ENCODE results near the gene TMEM176A.

Gene TMEM176A

DNA sequence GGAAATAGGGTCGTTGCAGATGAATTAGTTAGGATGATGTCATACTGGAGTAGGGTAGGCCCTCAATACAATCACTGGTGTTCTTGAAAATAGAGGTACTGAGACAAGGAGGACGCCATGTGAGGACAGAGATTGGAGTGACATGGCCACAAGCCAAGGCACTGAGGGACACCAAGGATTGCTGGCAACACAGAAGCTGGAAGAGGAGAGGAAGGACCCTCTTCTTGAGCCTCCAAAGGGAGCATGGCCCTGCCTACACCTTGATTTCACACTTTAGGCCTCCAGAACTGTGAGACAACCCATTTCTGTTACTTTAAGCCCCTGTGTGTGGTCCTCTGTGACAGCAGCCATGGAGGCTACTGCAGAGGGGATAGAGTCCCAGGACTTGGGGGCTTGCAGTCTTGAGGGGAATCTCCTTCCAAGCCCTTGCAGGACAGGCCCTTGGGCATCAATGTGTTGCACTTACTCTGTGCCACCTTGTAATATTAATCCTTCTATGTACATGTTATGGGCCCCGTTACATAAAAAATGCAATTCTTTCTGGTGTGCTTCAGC, 48.1 kb downstream of the TMEM176A start:
- WGBS, 2 experiments = 90% methylated on average over 3 of the region's 3 CpGs
- Histone ChIP-seq H3K27ac (ENCODE audit: insufficient read depth, low read depth, low read length, poor library complexity, severe bottlenecking) (no peak overlapping the region), H3K27me3 (ENCODE audit: control insufficient read depth, insufficient read depth, low read length, poor library complexity, severe bottlenecking) (no peaks in the 10 kb centered on the region), H3K4me1 (ENCODE audit: control insufficient read depth, insufficient read depth, low read length) (peaks cover 9% of the 10 kb centered on the region), H3K9me3 (ENCODE audit: control insufficient read depth, low read length) (no peaks in the 10 kb centered on the region), H3K4me3 (ENCODE audit: insufficient read depth, low read depth, low read length) (no peak overlapping the region), H3K36me3 (ENCODE audit: control insufficient read depth, insufficient read depth, low read length) (no peaks in the 10 kb centered on the region)

DNA sequence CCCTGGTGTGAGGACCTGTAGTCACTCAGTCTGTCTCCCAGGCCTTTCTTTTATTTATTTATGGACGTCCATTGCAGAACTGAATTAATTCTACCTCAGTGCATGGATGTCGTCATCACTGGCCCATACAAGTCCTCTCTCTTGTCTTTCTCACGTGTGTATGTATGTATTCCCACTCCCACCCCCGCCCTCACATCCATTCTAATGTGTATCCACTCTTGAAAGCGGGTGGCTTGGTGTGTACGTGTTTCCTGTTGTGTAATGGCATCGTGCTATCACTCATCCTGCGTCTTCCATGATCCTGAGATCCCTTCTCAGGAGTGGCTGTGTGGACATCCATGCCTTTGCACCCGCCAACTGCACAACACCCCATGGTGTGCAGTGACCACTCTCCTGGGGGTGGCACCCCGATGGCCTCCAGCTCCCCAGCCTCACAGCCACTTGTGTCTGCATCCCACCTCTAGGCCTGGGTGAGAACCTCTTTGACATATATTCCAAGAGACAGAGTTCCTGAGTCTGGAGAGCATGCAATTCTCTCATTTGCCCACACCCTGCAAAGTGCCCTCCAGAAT, 48.7 kb downstream of the TMEM176A start:
- H3K27me3 ChIP-seq (ENCODE audit: control insufficient read depth, insufficient read depth, low read length, poor library complexity, severe bottlenecking) = no peaks in the 10 kb centered on the region
- H3K4me3 ChIP-seq (ENCODE audit: insufficient read depth, low read depth, low read length) = no peak overlapping the region
- WGBS, 2 experiments = 92 to 93% methylated on average over 10 of the region's 10 CpGs
- no peak overlapping the region for H3K27ac ChIP-seq (ENCODE audit: insufficient read depth, low read depth, low read length, poor library complexity, severe bottlenecking)
- no peaks in the 10 kb centered on the region for H3K36me3 ChIP-seq (ENCODE audit: control insufficient read depth, insufficient read depth, low read length)
- H3K9me3 ChIP-seq (ENCODE audit: control insufficient read depth, low read length) = no peaks in the 10 kb centered on the region
- H3K4me1 ChIP-seq (ENCODE audit: control insufficient read depth, insufficient read depth, low read length) = peaks cover 9% of the 10 kb centered on the region

DNA sequence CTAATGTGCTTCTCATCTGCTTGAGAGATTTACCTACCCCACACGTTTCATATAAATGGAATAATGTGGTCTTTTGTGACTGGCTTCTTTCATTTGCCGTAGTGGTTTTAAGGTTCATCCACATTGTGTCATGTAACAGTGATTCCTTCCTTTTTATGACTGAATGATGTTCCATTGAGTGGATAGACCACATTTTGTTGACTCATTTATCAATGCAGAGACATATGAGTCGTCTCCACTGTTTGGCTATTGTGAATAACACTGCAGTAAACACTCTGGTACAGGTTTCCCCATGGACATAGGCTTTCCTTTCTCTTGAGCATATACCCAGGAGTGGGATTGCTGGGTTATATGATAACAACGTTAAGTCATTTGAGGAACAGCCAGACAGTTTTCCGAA, 49.7 kb downstream of the TMEM176A start:
- Histone ChIP-seq H3K27ac (ENCODE audit: insufficient read depth, low read depth, low read length, poor library complexity, severe bottlenecking) (no peak overlapping the region), H3K4me3 (ENCODE audit: insufficient read depth, low read depth, low read length) (no peak overlapping the region), H3K9me3 (ENCODE audit: control insufficient read depth, low read length) (no peaks in the 10 kb centered on the region), H3K36me3 (ENCODE audit: control insufficient read depth, insufficient read depth, low read length) (no peaks in the 10 kb centered on the region), H3K4me1 (ENCODE audit: control insufficient read depth, insufficient read depth, low read length) (peaks cover 16% of the 10 kb centered on the region), H3K27me3 (ENCODE audit: control insufficient read depth, insufficient read depth, low read length, poor library complexity, severe bottlenecking) (no peaks in the 10 kb centered on the region)
- WGBS, 2 experiments = 96 to 98% methylated on average over 5 of the region's 5 CpGs

DNA sequence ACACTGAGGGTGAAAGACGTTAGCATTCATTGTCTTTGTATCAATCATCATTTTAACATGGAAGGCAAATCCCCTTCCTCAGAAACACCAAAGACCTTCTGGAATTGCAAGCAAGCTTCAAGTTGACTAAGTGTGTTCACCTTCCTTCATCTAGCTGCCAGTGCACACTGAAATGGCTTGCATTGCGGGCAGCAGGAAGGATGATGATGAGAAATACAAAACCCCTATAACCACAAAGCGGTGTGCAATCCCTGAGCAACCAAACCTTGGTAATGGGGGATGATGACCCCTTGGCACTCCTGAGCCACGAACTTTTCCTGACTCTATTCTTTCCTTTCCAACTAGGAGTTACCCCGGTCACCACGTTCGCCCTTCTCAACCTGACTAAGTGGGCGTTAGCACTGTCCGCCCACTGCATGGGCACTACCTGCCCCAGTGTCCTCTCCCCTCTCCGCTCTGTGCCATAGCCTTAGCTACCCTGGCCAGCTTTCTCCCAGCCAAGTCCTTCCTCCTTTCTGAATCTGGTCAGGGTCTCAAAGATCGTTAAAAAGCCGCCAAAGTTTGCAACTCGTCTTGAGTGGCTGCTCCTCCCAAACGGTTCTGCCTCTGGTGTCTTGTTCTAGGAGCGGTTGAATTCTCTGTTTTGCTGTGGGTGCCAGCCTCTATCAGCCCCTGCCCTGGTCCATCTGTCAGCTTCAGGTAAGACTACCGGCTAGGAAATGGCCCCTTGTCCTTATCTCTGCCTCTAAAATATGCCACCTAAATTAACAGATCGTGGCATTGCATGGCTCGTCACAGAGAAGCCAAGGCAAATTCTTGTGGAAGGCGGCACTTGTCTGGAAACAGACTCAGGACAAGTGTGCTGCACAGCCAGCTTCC, 51.2 kb downstream of the TMEM176A start:
- peaks cover 9% of the 10 kb centered on the region for H3K4me1 ChIP-seq (ENCODE audit: control insufficient read depth, insufficient read depth, low read length)
- H3K27me3 ChIP-seq (ENCODE audit: control insufficient read depth, insufficient read depth, low read length, poor library complexity, severe bottlenecking) = no peaks in the 10 kb centered on the region
- H3K27ac ChIP-seq (ENCODE audit: insufficient read depth, low read depth, low read length, poor library complexity, severe bottlenecking) = no peak overlapping the region
- H3K36me3 ChIP-seq (ENCODE audit: control insufficient read depth, insufficient read depth, low read length) = no peaks in the 10 kb centered on the region
- H3K4me3 ChIP-seq (ENCODE audit: insufficient read depth, low read depth, low read length) = no peak overlapping the region
- no peaks in the 10 kb centered on the region for H3K9me3 ChIP-seq (ENCODE audit: control insufficient read depth, low read length)
- 90 to 91% methylated on average over 19 of the region's 19 CpGs for WGBS, 2 experiments

DNA sequence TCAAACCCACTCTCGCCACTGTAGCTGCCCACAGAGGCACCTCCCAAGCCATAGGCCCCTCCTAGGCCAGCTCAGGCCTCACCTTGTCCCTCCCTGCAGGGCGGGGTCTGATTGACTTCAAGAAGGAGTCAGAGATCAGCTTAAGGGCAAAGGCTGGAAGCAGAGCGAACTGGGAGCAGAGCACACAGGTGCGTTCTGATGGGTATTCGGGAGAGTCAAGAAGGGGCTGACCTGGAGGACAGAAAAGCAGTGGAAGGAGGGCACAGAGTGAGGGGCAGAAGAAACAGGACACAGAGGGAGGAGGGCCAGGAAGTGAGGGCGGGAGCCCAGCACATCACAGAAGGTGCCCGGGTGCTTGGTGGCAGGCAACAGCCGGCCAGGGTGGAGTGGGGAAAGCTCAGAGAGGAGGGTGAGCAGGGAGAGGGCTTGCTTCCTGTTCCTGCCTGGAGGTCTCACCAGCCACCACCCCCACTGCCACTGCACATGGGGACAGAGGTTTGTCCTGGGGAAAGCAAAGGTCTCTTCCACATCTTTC, 51.9 kb downstream of the TMEM176A start, which contains the start of gene AOC1:
Gene AOC1, plus strand, starts transcription at position 147 of the 535 bp plus-strand sequence. CDS start 3,954 bp downstream, outside the sequence.
- peaks cover 9% of the 10 kb centered on the region for H3K4me1 ChIP-seq (ENCODE audit: control insufficient read depth, insufficient read depth, low read length)
- 76 to 85% methylated on average over 8 of the region's 8 CpGs for WGBS, 2 experiments
- no peak within 1 kb of the TSS for H3K4me3 ChIP-seq (ENCODE audit: insufficient read depth, low read depth, low read length)
- H3K27ac ChIP-seq (ENCODE audit: insufficient read depth, low read depth, low read length, poor library complexity, severe bottlenecking) = no peak within 1 kb of the TSS
- H3K9me3 ChIP-seq (ENCODE audit: control insufficient read depth, low read length) = no peaks in the 10 kb centered on the region
- no peaks in the 10 kb centered on the region for H3K36me3 ChIP-seq (ENCODE audit: control insufficient read depth, insufficient read depth, low read length)
- no peaks in the 10 kb centered on the region for H3K27me3 ChIP-seq (ENCODE audit: control insufficient read depth, insufficient read depth, low read length, poor library complexity, severe bottlenecking)

DNA sequence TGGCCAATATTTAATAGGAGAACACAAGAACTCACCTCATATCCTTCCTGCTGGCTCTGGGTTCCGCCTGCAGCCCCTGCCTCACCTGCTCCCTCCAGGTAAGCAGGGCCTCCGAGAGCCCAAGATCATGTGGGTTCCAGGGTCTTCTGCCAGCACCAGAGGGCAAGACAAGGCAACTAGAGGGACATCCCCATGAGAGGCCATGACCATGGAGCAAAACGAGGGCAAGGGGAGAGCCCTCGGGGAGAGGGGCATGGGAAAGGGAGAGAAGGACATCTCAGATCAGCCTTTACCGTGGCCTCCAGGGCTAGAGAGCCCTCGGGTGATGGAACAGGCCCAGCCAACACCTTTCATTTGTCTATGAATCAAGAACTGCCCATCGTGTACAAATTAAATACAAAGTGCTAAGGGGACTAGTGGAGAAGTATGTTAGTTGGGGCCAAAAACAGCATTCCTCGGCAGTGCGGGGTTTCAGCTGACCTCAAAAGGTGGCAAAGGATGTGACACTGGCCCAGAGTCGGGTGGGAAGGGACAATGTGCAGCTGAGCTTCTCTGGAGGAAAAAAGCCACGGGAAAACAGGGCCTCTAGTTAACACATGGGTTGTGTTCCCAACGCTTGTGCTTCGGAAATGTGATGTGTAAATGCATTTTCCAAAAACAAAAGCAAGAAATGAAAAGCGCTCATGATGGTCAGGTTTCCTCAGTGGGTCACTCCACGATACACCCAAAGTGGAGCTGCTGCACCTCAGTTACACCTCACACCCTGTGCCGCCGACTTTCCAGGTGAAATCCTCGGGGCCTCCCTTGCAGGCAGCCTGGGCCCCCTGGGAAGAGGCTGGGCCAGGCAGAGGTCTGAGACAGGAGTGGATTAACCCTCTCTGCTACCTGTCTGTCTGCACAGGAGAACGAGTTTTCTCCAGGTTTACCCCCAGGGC, 53.8 kb downstream of the TMEM176A start:
- no peak overlapping the region for H3K4me3 ChIP-seq (ENCODE audit: insufficient read depth, low read depth, low read length)
- peaks cover 9% of the 10 kb centered on the region for H3K4me1 ChIP-seq (ENCODE audit: control insufficient read depth, insufficient read depth, low read length)
- H3K9me3 ChIP-seq (ENCODE audit: control insufficient read depth, low read length) = no peaks in the 10 kb centered on the region
- H3K36me3 ChIP-seq (ENCODE audit: control insufficient read depth, insufficient read depth, low read length) = no peaks in the 10 kb centered on the region
- no peaks in the 10 kb centered on the region for H3K27me3 ChIP-seq (ENCODE audit: control insufficient read depth, insufficient read depth, low read length, poor library complexity, severe bottlenecking)
- no peak overlapping the region for H3K27ac ChIP-seq (ENCODE audit: insufficient read depth, low read depth, low read length, poor library complexity, severe bottlenecking)
- WGBS, 2 experiments = 85 to 87% methylated on average over 19 of the region's 19 CpGs

Data from ectodermal cell (in vitro differentiated cells).